Spleen (tissue), 7 donors: ENCODE measurements around the gene PDLIM3.

ENCODE experiments used
- POLR2A ChIP-seq, 3 donors: fragments of 450-650 bp; IDR thresholded peaks; one replicate each; pipeline ENCODE4 v1.5.1; 2017; ENCODE audit warnings: antibody characterized with exemption in 3 of 3, mild to moderate bottlenecking in 1 of 3
- POLR2AphosphoS5 ChIP-seq, 3 donors: sonication (generic); formaldehyde crosslinking; IDR thresholded peaks; one replicate each; pipeline ENCODE4 v1.5.1; 2017; ENCODE audit warnings: antibody characterized with exemption in 3 of 3
- TF ChIP-seq, protein P1 (sequence below), 11 experiments: fragments of 200-600 bp in 7 of 11; fragments of 450-650 bp in 4 of 11; sonication (generic) in 4 of 11; IDR thresholded peaks in 8 of 11; conservative IDR thresholded peaks in 3 of 11; 1 replicate in 7 of 11; 2 replicates in 4 of 11; pipeline versions ENCODE4 v1.4.0 to v1.8.0; 2016 to 2021; ENCODE audit warnings: antibody characterized with exemption in 11 of 11, inconsistent platforms in 4 of 11, mild to moderate bottlenecking in 1 of 11
- donor health status: DM: no; HTN: no; CAD: no; lungs with moderate emphysema.
- donor health status: DM: no; HTN: no; CAD: no.
- donor health status: DM: no; HTN: no; CAD: no.

DNA sequence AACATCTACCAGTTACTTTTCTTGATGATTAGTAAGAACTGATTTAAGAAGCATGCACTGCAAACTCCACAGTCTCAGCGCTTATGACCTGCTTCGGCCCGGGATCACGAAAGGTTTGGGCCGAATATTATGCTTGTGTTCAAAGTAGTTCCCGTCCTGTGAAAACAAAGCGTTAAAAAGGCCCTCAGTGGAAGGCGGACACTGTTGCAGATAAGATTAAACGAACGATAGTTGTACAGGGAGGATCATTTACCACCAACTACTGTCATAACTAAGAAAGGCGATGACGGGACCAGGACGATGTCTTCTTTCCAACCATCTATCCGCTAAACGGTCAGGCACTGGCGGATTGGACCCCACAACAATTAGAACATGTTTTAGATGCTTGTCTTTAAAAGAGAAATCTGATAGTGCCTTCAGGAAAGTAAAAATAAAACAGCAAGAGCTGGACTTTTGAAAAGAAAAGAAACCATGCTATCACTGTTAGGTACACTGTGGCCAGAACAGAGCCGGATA, 21.1 kb downstream of the PDLIM3 start:
- TF ChIP-seq POLR2A (IDR thresholded peaks at IDR 0.05) (no peak), POLR2AphosphoS5 (IDR thresholded peaks at IDR 0.05) (peak in 1 of 3 donors; percentile 0)
- TF ChIP-seq, protein P1, sequence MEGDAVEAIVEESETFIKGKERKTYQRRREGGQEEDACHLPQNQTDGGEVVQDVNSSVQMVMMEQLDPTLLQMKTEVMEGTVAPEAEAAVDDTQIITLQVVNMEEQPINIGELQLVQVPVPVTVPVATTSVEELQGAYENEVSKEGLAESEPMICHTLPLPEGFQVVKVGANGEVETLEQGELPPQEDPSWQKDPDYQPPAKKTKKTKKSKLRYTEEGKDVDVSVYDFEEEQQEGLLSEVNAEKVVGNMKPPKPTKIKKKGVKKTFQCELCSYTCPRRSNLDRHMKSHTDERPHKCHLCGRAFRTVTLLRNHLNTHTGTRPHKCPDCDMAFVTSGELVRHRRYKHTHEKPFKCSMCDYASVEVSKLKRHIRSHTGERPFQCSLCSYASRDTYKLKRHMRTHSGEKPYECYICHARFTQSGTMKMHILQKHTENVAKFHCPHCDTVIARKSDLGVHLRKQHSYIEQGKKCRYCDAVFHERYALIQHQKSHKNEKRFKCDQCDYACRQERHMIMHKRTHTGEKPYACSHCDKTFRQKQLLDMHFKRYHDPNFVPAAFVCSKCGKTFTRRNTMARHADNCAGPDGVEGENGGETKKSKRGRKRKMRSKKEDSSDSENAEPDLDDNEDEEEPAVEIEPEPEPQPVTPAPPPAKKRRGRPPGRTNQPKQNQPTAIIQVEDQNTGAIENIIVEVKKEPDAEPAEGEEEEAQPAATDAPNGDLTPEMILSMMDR (IDR thresholded peaks at IDR 0.05 in 8 of 11, conservative IDR thresholded peaks at IDR 0.05 in 3 of 11), result no peak
